GM19193 (cell line): ENCODE results near the gene TMEM221.

Experiments used
- POLR2A ChIP-seq: IDR thresholded peaks from 4 replicates; pipeline ENCODE4 v1.6.1; 2011; ENCODE audit not compliant: insufficient read depth, insufficient read length; ENCODE audit errors: extremely low read depth

TMEM221 gene

DNA sequence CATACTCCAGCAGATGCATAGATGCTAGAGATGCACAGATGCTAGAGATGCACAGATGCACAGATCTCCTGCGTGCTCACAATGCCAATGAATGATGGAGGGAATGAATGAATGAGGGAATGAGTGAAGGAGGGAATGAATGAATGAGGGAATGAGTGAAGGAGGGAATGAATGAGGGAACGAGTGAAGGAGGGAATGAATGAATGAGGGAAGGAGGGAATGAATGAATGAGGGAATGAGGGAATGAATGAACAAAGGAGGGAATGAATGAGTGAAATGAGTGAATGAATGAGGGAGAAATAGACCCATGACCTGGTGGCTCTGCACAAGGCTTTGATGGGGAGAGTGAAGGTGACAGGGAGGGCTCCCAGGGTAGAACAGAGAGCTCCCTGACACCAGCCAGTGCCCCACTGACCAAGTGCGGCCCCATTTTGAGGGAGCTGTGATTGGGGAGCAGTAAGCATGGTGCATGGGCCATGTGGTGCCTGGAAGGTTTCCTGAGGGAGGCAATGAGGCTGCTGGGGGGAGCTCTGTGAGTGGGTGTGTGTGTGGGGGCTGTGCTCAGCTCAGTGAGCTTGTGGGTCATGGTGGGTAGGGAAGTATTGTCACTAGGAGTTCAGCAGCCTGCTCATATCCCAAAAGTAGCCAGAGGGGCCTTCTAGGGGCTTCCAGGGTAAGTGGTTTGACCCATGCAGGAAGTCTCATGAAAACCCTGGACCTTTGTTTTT lies 34.6 kb upstream of the TMEM221 start:
- TF ChIP-seq POLR2A, result no peak

- TF ChIP-seq POLR2A, result no peak
Measured at GRCh38 chr19:17481986-17482385, 33.5 kb upstream of the TMEM221 start.

- no peak for TF ChIP-seq POLR2A
Measured at GRCh38 chr19:17479325-17479791, 30.9 kb upstream of the TMEM221 start.

GRCh38 chr19:17475541-17476115 lies 27.2 kb upstream of the TMEM221 start:
- TF ChIP-seq POLR2A, result no peak

DNA sequence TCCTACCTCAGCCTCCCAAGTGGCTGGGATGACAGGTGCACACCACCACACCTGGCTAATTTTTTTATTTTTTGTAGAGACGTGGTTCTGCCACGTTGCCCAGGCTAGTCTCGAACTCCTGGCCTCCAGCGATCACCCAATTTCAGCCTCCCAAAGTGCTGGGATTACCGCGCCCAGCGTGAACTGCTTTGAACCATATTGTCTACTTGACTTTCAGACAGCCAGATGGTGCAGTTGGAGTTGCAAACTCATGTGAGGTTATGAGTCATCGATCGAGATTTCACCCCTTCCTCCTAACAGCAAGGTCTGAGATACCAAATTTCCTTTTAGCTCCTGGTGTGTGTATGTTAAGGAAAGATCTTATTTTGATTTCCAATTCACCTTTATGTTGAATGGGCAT lies 24.6 kb upstream of the TMEM221 start:
- TF ChIP-seq POLR2A, result no peak

GRCh38 chr19:17471410-17472125 lies 23.1 kb upstream of the TMEM221 start:
- no peak for TF ChIP-seq POLR2A

DNA sequence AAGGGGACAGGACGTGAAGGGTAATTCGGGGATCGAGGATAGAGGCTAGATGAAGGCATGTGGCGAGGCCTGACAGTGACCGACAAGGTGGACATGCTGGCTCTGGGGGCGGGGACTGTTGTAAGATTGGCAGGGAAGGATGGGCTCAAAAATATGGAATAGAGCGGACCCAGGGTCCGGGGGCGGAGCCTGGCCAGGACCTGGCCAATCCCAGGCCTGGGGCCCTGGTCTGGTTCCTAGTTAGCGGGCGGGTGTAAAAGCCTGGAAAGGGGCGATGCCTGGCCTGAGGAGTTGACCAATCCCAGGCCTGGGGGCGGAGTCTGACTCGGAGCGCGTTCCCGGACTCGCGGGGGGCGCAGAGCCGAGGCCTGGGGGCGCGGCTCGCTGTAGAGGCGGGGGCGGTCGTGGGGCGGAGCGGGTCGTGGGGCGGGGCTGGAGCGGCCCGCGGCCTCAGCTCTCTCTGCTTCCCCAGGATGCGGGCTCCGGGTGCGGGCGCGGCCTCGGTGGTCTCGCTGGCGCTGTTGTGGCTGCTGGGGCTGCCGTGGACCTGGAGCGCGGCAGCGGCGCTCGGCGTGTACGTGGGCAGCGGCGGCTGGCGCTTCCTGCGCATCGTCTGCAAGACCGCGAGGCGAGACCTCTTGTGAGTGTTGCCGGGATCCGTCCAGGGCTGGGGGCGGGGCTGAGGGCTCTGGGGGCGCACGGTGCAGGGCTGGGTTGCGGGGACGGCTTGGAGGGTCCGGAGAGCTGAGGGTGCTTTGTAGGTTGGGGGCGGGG lies 21.8 kb upstream of the TMEM221 start, which contains the start of gene SLC27A1:
Gene SLC27A1 (plus strand): TSS at position 457 of the 774 bp plus-strand sequence. CDS start 17 bp downstream, at position 474.
- peak; percentile 45 for TF ChIP-seq POLR2A

- no peak for TF ChIP-seq POLR2A
Measured at GRCh38 chr19:17469481-17470067, 21.1 kb upstream of the TMEM221 start.

- no peak for TF ChIP-seq POLR2A
Measured at GRCh38 chr19:17469092-17469480, 20.6 kb upstream of the TMEM221 start.

- TF ChIP-seq POLR2A, result no peak
Measured at GRCh38 chr19:17468302-17469091, 20.0 kb upstream of the TMEM221 start.

GRCh38 chr19:17467471-17468301 lies 19.2 kb upstream of the TMEM221 start:
- TF ChIP-seq POLR2A, result no peak

GRCh38 chr19:17466487-17466850 lies 18.0 kb upstream of the TMEM221 start:
- TF ChIP-seq POLR2A, result no peak
